H4 (cell line): ENCODE data around the gene ABCA10. TPM values are rescaled to one million over a fixed set of nuclear protein-coding genes. Genes with fewer than 3 reads are reported as not detected.
A peak's percentile ranks its signal among the peaks of the same experiment; 100 is the strongest.
"Not testable (repeated sequence)": the region's sequence is repeated elsewhere in the genome, so short reads cannot be mapped to it uniquely, and the experiment has no call there.

Experiments
- DNase-seq: peaks from one replicate; pipeline ENCODE4 v3.0.0-alpha.2; 2015; ENCODE audit warnings: low spot score
- total RNA-seq: library from RNA; depleted of rRNA; stranded (reverse); fragments of >200 nt; shearing (Covaris generic); gene quantifications from 2 replicates; pipeline ENCODE4 v1.2.3, GENCODE V29; 2014; rRNA removed

ABCA10 gene, protein sequence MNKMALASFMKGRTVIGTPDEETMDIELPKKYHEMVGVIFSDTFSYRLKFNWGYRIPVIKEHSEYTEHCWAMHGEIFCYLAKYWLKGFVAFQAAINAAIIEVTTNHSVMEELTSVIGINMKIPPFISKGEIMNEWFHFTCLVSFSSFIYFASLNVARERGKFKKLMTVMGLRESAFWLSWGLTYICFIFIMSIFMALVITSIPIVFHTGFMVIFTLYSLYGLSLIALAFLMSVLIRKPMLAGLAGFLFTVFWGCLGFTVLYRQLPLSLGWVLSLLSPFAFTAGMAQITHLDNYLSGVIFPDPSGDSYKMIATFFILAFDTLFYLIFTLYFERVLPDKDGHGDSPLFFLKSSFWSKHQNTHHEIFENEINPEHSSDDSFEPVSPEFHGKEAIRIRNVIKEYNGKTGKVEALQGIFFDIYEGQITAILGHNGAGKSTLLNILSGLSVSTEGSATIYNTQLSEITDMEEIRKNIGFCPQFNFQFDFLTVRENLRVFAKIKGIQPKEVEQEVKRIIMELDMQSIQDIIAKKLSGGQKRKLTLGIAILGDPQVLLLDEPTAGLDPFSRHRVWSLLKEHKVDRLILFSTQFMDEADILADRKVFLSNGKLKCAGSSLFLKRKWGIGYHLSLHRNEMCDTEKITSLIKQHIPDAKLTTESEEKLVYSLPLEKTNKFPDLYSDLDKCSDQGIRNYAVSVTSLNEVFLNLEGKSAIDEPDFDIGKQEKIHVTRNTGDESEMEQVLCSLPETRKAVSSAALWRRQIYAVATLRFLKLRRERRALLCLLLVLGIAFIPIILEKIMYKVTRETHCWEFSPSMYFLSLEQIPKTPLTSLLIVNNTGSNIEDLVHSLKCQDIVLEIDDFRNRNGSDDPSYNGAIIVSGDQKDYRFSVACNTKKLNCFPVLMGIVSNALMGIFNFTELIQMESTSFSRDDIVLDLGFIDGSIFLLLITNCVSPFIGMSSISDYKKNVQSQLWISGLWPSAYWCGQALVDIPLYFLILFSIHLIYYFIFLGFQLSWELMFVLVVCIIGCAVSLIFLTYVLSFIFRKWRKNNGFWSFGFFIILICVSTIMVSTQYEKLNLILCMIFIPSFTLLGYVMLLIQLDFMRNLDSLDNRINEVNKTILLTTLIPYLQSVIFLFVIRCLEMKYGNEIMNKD (N-terminal part only)
- 0.80 and 1.8 TPM in 2 replicates for total RNA-seq

DNA sequence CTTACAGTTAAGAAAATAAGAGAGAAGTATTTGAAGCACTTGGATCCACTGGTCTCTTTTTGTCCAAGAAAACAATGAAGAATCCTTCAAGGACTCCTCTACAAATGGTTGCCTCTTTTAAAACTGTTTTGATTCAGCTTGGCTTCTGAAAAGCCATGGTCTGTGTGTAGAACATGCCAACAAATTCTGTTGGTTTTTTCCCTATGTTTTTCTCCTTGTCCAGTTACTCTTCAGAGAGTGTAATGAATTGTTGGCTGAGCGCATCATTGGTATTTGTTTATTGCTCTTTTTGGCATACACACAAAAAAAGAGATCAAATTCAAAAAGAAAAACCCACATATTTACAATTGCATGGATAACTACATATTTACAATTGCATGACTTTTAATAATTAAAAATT lies at the start of gene ABCA10:
ABCA10 (minus strand) TSS at position 249 of the 400 bp plus-strand sequence. CDS start 3,466 bp downstream, outside the sequence.
- DNase-seq: no peak

DNA sequence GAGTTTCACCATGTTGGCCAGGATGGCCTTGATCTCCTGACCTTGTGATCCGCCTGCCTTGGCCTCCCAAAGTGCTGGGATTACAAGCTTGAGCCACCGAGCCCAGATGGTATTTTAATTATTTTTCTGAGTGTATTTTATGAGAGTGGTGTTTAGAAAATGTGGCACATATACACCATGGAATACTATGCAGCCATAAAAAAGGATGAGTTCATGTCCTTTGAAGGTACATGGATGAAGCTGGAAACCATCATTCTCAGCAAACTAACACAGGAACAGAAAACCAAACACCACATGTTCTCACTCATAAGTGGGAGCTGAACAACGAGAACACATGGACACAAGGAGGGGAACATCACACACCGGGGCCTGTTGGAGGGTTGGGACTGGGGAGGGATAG lies 47.7 kb upstream of the ABCA10 start:
- not testable (repeated sequence) for DNase-seq

DNA sequence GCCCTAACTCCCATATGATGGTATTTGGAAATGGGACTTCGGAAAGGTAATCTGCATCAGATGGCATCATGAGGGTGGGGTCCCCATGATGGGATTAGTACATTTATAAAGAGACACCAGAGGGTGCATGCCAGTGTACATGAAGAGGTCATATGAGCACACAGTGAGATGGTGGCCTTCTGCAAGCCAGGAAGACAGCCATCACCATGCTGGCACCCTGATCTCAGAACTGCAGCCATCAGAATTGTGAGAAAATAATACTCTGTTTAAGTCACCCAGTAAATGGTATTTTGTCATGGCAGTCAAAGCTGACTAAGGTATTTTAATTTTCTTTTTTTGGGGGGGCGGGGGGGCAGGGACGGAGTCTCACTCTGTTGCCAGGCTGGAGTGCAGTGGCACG lies 47.1 kb upstream of the ABCA10 start:
- DNase-seq: no peak

GRCh38 chr17:69271023-69271422 lies 42.4 kb upstream of the ABCA10 start:
- no peak for DNase-seq

DNA sequence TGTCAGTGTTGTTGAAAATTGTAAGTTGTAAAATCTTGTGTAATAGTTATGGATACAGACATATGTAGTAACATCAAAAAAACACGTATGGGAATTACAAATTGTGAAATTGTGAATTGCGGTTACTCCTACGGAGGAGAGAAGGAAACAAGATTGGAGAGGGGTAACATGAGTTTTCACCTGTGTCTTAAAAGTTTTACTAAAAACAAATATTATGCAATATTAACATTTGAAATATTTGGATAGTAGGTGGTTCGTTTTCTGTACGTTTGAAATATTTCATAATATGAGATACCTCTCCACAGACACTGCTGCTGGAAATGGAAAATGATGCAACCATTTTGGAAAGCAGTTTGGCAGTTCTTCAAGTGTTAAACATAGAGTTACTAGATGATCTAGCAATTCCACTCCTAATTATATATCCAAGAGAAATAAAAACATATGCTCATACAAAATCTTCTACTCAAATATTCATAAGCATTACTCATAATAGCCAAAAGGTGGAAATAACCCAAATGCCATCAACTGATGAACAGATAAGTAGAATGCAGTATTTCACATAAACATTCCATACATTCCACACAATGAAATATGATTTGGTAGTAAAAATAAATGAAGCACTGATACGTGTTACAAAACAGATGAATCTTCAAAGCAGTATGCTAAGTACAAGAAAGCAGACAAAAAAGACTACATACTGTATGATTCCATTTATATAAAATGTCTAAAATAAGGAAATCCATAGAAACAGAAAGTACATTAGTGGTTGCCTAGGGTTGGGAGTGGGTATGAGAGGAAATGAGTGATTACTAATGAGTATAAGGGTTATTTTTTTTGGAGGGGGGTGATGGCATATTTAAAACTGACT lies 40.7 kb upstream of the ABCA10 start:
- no peak for DNase-seq

DNA sequence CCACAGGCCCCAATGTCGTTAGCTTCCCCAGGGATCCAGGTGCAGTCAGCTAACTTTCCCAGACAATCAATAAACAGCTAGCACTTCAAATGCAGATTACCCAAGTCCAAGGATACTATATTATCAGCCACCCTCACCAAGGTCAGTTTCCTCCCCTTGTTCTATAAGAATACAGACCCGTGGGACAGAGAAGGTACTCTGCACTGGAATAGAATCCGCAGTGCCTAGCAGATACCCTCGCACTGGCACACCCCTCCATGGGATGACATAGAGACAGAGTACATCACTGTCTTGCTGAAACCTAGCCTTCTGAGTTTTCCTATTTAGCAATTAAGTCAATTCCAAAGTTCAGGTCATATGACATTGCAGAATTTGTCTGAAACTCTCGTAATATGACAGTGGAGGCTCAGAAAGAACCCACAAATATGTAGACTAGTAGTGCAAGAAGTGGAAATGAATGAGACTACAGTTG lies 40.0 kb upstream of the ABCA10 start:
- DNase-seq: no peak

DNA sequence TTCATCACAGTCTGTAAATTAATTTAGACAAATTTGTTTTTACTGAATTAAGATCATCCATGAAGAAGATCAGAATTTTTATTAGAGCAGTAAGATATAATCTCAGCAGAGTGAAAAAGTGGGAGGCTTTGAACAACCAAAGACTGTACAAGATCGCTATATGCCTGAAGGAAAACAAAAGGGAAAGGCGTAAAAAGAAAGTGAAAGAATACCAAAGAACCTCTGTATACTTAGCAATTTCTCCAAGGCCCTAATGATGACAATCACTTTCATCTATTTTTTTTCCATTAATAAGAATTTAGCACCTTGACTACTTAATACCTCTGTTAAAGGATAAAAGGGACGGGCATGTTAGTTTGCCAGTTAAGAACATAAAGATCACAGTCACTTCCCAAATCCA lies 38.6 kb upstream of the ABCA10 start:
- no peak for DNase-seq

- no peak for DNase-seq
Measured at GRCh38 chr17:69265873-69266272, 37.2 kb upstream of the ABCA10 start.

DNA sequence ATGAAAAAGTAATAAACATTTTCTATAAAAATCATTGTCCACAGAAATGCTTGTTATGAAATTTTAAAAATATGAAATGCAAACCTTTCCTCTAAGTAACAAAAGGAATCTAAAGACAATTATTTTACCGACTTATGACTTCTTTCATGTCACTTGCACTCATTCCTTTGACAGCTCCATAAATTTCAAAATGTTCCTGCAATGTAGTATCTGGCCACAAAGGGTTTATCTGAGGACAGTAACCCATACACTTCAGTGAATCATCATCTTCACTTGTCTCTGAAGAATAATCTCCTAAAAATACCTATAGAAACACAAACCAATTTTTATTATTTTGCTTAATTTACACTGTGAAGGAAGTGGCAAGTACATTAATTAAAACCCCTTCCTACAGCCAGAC lies 25.6 kb upstream of the ABCA10 start:
- DNase-seq: no peak

DNA sequence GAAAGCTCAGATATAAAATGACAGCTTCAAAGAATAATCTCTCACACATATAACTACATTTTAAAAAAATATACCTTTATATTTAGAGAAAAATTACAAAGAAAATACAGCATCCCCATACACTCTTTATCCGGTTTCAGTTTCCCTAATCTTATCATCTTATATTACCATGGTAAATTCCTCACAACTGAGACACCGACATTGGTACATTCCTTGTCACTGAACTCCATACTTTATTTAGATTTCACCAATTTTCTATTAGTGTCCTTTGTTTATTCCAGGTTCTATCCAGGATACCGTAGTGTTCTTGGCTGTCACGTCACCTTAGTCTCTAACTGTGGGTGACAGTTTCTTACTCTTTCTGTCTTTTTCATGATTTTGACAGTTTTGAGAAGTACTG lies 22.0 kb upstream of the ABCA10 start:
- DNase-seq: peak; percentile 19

- peak; percentile 58 for DNase-seq
Measured at GRCh38 chr17:69246726-69247375, 18.2 kb upstream of the ABCA10 start.

GRCh38 chr17:69246202-69246601 lies 17.6 kb upstream of the ABCA10 start:
- no peak for DNase-seq

DNA sequence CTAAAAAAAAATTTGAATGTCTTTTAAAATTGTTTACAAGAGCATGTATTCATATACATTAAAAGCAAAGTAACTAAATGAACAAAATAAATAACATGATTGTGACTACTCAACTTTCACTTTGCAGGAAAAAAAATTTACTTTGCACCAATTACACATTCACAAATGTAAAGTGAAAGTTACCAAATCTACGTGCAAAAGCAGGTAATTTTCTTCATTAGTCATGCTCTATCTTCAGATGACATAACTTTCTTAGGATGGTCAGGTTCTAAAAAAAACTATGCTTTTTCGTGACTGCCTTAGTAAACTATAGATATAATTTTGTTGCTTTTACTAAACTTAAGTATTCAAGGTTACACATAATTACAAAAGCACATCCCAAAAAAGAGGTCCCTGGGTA lies 17.0 kb upstream of the ABCA10 start:
- peak; percentile 12 for DNase-seq

GRCh38 chr17:69239611-69240600 lies 11.3 kb upstream of the ABCA10 start:
- DNase-seq: no peak

GRCh38 chr17:69236946-69237345 lies 8.3 kb upstream of the ABCA10 start:
- no peak for DNase-seq

DNA sequence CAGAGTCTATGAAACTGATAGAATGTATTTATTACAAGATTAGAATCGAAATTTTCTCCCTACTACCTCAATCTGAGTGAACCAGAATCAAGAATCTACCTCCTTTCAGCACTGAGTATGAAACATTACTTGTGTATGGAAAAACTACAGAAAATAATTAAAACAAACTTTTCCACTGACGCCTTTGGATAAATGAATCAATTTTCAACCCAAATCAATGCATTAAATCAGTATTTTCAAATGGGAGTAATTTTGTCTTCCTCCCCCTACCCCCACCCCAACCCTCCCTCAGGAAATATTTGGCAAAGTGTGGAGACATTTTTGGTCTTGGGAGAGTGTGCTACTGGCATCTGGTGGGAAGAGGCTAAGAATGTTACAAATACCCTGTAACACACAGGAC lies 7.8 kb upstream of the ABCA10 start:
- DNase-seq: no peak

DNA sequence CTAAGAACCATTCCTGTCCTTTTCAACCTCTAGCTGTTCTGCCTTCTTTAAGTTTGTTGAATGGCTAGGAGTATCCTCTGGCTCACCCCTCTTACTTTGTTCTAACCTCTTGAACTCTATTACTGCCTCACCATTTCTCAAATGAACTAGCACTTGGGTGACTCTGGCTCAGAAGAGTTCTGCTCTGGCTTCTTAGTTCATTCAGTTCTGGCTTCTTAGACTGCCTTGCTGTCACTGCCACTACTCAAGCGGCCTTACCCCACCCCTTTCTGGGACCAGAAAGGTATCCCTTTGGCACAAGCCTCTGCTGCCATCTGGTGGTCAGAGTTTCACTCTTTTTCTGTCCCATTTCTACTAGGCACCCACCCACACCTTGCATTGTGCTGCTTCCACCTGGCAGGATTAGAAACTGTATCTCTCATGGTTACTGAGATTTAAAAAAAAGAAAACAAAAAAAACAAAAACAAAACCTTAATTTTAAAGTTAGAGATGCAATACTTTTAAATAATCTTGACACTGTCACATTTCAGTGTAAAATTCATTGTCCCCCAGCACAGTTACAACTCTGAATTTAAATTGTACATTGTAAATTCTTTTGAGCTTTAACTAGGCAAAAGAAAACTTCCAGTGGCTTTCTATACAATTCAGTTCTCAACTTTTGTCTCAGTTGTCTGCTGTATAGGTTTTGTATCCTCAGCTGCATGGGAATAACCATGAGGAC lies 6.9 kb upstream of the ABCA10 start:
- peak; percentile 86 for DNase-seq

DNA sequence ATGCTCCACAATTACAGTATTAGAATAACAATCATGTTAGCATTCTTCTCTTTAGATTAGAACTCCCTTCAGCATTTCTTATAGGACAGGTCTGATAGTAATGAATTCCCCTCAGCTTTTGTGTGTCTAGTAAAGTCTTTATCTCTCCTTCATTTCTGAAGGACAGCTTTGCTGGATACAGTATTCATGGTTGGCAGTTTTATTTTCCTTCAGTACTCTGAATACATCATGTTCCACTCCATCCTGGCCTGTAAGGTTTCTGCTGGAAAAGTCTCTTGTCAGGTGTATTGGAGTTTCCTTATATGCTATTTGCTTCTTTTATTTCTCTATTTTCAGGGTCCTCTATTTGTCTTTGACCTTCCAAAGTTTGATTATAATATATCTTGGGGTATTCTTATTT lies 4.0 kb upstream of the ABCA10 start:
- no peak for DNase-seq

DNA sequence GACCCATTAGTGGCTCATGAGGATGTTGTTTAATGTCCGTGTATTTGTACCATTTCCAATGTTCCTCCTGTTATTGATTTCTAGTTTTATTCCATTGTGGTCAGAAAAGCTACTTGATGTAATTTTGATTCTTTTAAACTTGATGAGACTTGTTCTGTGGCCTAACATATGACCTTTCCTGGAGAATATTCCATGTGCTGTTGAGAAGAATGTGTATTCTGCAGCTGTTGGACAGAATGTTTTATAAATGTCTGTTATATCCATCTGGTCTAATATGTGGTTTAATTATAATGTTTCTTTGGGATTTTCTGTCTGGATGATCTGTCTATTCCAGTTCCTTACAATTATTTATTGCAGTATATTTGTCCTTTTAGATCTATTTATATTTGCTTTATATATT lies 2.9 kb upstream of the ABCA10 start:
- no peak for DNase-seq
